Fibroblast of villous mesenchyme (primary cell): ENCODE results near the gene MYOCD. TPM values are rescaled to one million over a fixed set of nuclear protein-coding genes. Genes with fewer than 3 reads are reported as not detected.

Experiments
- DNase-seq: peaks from one replicate; pipeline ENCODE4 v3.0.0-alpha.2; 2010; ENCODE audit warnings: low read depth
- H3K4me3 ChIP-seq: 2 replicates; pipeline ENCODE4 v1.5.1; 2011; ENCODE audit warnings: low read depth, mild to moderate bottlenecking, low read length
- total RNA-seq: library from RNA; depleted of rRNA; stranded (reverse); fragments of >200 nt; gene quantifications from 2 replicates; pipeline ENCODE4 v1.2.3, GENCODE V29; 2012
- TF ChIP-seq, protein P1 (sequence below): IDR thresholded peaks from 2 replicates; pipeline ENCODE4 v1.5.1; 2012; ENCODE audit warnings: low read depth, mild to moderate bottlenecking, low read length; ENCODE audit not compliant: insufficient read depth

Gene MYOCD
- total RNA-seq, 1 donor, result 14.7 TPM

- no peak for DNase-seq
- no peak overlapping the region for H3K4me3 ChIP-seq
- TF ChIP-seq, protein P1, sequence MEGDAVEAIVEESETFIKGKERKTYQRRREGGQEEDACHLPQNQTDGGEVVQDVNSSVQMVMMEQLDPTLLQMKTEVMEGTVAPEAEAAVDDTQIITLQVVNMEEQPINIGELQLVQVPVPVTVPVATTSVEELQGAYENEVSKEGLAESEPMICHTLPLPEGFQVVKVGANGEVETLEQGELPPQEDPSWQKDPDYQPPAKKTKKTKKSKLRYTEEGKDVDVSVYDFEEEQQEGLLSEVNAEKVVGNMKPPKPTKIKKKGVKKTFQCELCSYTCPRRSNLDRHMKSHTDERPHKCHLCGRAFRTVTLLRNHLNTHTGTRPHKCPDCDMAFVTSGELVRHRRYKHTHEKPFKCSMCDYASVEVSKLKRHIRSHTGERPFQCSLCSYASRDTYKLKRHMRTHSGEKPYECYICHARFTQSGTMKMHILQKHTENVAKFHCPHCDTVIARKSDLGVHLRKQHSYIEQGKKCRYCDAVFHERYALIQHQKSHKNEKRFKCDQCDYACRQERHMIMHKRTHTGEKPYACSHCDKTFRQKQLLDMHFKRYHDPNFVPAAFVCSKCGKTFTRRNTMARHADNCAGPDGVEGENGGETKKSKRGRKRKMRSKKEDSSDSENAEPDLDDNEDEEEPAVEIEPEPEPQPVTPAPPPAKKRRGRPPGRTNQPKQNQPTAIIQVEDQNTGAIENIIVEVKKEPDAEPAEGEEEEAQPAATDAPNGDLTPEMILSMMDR, result no peak
Measured at GRCh38 chr17:12721581-12721980, 55.9 kb downstream of the MYOCD start.

DNA sequence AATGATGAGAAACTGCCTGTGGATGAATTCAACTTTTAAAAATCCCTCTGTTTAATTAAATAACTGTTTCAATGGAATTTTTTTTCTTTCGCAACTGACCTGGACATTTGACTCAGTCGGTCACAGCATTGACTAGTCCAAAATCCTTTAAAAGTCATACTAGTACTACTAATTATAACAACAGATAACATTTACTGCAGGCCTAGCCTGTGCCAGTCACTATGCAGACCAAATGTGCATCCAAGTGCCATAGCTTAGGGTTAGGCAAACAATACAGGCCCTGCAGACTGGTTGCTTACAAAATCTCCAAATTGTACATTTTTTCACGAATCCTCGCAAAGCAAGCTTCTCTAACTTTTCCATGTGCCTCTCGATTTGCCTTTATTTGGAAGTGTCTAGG is 56.6 kb downstream of the MYOCD start:
- peak; percentile 21 for DNase-seq
- TF ChIP-seq, protein P1, result no peak

DNA sequence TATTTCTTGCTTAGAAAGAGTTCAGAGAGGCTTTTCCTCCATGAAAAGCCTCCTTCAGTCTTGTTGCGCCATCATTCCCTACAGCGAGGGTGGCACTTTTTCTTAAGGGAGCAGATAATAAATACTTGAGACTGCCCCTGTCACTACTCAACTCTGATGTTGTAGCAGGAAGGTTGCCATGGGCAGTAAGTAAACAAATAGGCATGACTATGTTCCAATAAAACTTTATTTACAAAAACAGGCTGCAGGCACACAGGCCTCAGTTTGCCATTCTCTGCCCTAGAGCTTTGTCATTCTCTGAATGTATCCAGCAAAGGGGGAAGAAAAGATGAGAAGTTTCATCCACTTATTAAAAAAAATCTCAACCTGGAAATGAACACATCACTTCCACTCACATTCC is 60.4 kb downstream of the MYOCD start:
- DNase-seq, result no peak
- no peak overlapping the region for H3K4me3 ChIP-seq
- TF ChIP-seq, protein P1, result no peak

More for the DNA sequence above, 56.6 kb downstream of the MYOCD start:
- H3K4me3 ChIP-seq, result no peak overlapping the region

- TF ChIP-seq, protein P1, result no peak
- DNase-seq, result peak; percentile 89
- no peak overlapping the region for H3K4me3 ChIP-seq
Measured at GRCh38 chr17:12727076-12727760, 61.5 kb downstream of the MYOCD start.

GRCh38 chr17:12727881-12728280 is 62.2 kb downstream of the MYOCD start:
- no peak overlapping the region for H3K4me3 ChIP-seq
- DNase-seq, result peak; percentile 44
- TF ChIP-seq, protein P1, result no peak

DNA sequence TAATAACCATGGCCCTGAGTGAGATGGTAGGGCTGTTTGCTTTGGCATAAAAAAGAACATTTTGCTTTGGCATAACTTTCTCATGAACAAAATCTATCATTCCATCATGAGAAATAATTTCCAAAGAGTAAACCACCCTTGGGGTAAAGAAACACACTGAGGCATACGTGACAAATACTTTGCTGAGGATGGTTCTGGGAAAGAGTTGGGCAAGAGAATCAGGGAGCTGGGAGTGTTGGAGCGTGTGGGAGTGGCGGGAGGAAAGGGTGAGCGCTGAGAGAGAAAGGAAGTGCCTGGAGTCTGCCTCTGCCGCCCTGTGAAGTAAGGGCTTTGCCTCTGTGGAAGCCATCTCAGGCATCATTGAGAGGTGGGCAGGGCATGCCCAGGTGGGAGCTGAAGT is 63.4 kb downstream of the MYOCD start:
- peak; percentile 43 for DNase-seq
- TF ChIP-seq, protein P1, result no peak
- H3K4me3 ChIP-seq, result no peak overlapping the region

GRCh38 chr17:12730421-12730820 is 64.7 kb downstream of the MYOCD start:
- DNase-seq, result no peak
- H3K4me3 ChIP-seq, result no peak overlapping the region
- TF ChIP-seq, protein P1, result no peak
